NCI-H2196 treated with DMSO at 0.1 percent for 48 hours (cell line): ENCODE measurements around the gene SELENOT.
"Not testable (repeated sequence)": the region's sequence is repeated elsewhere in the genome, so short reads cannot be mapped to it uniquely, and the experiment has no call there.

Experiments
- DNase-seq: peaks from one replicate; lab custom pipeline; 2025; ENCODE audit not compliant: unreplicated experiment; lab: John Stamatoyannopoulos, UW

SELENOT gene

GRCh38 chr3:150603153-150603979, at the start of gene SELENOT:
SELENOT (plus strand) TSS chr3:150603321; CDS start chr3:150603363, 42 bp downstream.
- peak; percentile 85 for DNase-seq

DNA sequence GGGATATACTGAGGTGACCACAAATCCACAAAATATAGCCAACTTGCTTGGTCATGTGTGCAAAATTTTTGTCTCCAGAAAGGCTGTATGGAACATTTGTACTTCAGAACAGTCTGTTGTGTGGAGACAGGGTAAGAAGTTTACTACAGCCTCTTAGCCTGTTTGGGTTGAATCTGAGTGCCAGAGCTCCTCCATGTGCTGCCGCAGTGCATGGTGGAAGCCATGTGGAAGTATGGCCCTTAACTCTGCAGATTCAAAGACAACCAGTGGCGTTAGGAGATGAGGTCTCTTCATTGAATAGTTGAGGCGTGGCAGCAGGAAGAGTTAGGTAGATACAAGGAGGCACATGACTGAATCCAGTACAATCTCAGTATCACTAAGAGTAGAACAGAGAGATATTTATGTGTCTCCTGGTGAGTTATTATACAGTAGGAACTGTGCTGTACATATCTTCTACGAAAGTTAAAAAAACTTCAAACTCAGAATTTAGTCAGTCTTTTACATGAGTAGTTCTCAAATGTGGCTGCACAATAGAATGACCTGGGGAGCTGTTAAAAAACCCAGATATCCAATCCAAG, 47.2 kb upstream of the SELENOT start:
- DNase-seq = no peak

GRCh38 chr3:150556792-150557191, 46.3 kb upstream of the SELENOT start:
- DNase-seq = no peak

DNA sequence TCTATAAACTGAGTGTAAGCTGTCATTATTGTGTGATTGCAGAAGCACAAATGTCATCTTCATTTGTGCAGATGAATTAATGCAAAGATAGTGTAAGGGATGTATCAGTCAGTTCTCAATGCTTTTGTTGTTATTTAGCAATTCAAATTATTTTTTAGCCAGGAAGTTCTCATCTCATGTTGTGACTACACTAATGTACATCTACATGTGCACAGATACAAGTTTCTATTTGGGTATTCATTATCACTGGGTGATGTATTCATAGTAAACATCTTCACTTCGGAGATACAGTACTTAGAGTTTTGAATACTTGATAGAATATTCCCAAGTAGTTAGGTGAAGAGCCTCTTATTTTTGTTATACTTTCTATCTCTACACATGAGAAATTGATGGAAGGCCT, 45.4 kb upstream of the SELENOT start:
- no peak for DNase-seq

GRCh38 chr3:150564243-150564642, 38.9 kb upstream of the SELENOT start:
- no peak for DNase-seq

DNA sequence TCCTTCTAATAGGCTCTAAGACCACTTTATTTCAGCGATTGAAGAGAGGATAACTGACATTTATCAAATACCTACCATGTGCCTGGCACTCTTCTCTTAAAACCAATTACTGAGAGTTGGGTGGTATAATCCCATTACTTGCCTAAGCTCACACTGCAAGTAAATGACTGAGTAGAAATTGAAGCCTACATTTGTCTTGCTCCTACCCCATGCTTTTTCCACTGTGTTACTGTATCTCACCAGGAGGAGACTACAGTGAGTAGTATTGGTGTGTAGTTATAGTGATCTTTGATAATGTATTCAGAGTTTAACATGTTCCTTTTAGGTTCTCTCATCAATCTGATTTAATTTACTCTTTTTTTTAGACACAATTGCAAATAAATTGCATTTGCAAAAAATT, 35.8 kb upstream of the SELENOT start:
- no peak for DNase-seq

GRCh38 chr3:150577855-150578254, 25.3 kb upstream of the SELENOT start:
- no peak for DNase-seq

GRCh38 chr3:150581174-150581573, 21.9 kb upstream of the SELENOT start:
- no peak for DNase-seq

DNA sequence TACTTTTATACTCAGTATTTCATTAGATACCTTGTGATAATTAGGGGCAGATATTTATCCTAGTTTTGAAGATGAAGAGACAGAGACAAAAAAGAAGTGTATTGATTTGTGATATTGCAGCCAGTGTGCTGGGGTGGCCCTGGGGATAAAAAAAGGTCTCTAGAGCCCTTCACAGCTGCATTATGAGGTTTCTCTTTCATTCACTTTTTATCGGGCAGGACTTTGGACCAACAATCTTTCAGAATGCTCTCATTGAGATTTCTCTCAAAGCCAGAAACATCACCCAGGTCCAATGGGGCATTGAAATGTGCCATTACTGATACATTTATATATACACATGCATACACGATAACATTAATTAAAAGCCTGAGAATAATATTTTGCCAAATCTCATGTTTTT, 20.5 kb upstream of the SELENOT start:
- no peak for DNase-seq

- DNase-seq = no peak
These were observed 20.1 kb upstream of the SELENOT start for GRCh38 chr3:150583028-150583427.

- DNase-seq = no peak
These were observed 14.9 kb upstream of the SELENOT start for GRCh38 chr3:150588027-150588830.

DNA sequence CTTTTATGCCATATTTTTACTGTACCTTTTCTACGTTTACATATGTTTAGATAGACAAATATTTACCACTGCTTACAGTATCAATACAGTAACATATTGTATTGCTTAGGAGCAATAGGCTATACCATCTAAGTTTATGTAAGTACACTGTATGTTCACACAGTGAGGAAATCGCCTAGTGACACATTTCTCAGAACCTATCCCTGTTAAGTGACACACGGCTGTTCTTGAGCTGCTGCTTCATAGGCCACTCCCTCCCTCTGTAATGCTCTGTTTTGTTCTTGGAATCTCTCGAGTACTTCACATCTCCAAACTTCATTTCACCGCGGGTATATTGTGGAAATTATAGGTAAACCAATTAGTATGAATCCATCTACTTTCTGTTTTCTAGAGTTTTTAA, 13.4 kb upstream of the SELENOT start:
- DNase-seq = no peak

- no peak for DNase-seq
These were observed 9.0 kb upstream of the SELENOT start for GRCh38 chr3:150594150-150594549.

DNA sequence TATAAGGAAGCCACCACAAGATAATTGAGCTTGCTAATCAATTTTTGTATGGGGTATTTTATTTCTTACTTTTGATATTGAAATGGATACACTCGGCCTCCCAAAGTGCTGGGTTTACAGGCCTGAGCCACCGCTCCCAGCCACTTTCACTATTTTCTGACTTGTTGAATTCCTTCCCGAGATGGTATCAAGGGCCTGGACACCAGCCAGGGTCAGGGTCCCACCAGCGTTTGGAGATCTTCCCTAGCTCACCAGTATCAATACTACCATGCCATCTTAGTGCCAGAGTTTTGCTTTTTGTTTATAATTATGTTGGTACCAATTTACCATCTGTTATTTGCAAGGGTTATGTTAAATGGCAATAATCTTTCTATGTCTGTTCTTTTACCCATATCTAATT, 5.5 kb upstream of the SELENOT start:
- DNase-seq = no peak

DNA sequence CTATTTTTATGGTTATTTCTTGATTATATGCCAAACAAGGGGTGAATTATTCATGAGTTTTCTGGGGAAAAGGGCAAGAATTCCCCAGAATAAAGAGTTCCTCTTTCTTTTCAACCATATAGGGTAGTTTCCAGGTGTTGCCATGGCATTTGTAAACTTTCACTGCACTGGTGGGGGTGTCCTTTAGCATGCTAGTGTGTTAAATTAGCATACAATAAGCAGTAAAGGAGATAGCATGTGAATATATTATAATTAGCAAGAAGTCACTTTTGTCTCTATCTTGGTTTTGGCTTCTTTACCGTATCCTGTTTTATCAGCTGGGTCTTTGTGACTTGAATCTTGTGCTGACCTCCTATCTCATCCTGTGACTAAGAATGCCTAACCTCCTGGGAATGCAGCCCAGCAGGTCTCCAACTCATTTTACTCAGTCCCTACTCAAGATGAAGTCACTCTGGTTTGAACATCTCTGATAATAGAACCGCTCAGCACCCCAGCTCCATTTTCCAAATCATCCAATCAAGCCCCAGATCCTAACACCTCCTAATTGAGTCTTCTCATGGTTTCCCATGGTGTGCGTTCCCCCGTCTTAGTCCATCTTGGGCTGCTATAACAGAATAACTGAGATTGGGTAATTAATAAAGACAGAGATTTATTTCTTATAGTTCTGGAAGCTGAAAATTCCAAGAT, 3.4 kb upstream of the SELENOT start:
- DNase-seq = no peak

DNA sequence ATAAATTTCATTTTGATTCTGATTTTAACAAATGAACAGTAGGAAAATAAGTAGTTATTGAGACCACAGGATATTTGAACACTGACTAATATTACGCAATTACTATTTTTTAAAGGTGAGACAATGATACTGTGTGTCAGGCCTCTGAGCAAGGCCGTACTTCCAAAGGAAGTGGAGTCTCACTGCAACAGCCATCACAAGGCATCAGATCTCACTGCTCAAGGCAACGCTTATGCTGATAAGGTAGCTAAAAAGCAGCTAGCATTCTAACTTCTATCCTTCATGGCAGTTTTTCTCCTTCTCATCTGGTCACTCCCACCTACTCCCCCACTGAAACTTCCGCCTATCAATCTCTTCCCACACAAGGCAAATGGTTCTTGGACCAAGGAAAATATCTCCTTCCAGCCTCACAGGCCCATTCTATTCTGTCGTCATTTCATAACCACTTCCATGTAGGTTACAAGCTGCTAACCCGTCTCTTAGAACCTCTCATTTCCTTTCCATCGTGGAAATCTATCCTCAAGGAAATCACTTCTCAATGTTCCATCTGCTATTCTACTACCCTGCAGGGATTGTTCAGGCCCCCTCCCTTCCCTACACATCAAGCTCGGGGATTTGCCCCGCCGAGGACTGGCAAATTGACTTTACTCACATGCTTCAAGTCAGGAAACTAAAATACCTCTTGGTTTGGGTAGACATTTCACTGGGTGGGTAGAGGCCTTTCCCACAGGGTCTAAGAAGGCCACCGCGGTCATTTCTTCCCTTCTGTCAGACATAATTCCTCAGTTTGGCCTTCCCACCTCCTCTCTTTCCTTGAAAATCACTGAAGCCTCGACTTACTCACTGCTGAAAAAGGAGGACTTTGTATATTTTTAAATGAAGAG, 2.2 kb upstream of the SELENOT start:
- DNase-seq = not testable (repeated sequence)

- DNase-seq = no peak
These were observed 532 bp upstream of the SELENOT start for GRCh38 chr3:150602426-150603152.

DNA sequence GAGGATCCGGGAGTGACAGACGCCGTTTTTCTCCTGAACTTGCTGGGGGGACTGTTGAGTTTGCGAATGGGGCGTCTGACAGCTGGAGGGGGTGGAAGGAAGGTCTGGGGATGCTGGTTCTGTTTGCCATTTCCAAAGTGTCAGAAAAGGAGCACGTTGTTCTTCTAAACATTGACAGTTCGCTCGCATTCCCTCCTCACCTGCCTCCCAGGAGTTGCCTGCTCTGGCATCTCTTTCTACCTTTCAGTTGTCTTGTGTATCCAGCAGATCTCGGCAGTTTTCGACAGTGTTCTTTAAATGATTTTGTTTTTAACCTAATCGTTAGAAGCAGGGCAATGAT, 829 bp downstream of the SELENOT start:
- DNase-seq = no peak

GRCh38 chr3:150605998-150606641, 3.0 kb downstream of the SELENOT start:
- DNase-seq = no peak
